HG03175 (cell line): ENCODE results near the gene PRSS38.

Experiments used
- ATAC-seq: cut with Tn5 transposase; IDR thresholded peaks from one replicate; pipeline ENCODE4 v1.9.1; 2021; ENCODE audit warnings: mild to moderate bottlenecking, moderate library complexity; ENCODE audit not compliant: unreplicated experiment

The PRSS38 gene

DNA sequence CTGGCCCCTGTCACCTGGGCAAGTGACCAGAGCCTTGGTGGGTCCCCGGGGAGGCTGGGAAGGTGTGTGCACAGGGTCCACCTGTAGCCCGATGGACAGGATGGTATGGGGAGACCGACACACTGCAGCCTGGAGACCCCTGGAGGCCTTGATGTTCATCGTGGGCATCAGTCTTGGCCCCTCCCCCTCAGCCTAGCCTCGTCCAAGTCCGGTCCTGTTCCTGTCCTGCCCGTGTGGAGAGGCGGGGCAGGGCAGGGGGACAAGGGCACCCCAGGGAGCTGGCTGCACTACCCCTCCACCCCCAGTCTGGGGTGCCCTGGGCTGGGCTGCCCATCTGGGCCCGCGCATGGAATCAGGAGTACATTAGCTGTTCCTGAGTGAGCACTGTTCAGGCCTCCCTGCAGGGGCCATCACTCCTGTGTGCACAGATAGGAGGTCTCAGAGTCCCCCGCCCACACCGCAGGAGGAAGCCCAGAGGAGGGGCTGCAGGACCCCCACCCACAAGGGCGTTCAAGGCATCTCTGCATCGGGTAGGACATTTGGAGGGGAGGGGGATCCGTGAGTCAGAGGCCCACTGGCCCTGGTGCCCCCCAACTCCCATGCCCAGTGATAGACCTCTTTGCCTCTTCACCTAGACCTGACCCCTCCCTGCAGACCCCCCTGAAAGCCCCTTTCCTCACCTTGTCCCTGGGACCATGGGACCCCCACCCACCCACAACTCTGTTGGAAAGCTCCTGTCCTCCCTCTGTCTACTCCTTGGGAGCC, 69.1 kb downstream of the PRSS38 start:
- no peak for ATAC-seq

DNA sequence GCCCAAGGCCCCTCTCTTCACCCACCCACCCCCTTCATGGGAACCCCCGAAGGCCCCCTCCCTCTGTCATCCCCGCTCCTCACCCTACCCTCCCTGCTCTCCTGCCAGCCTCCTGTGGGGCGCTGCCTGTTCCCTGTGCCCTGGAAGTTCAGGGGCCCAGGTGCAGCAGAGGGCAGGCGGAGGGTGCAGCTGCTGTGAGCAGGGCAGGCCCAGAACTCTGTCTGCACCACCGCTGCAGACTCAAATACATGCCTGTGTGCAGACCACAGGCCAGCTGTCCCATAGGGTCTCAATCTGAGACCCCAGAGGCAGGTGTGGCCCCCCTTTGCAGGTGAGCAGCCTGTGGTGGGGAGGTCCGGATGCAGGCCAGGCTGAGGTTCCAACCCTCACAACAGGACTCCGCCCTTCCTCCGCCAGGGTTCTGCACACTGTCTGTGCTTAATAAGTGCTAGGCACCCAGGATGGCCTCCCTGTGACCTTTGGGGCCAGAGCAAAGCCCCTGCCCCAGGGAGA, 69.7 kb downstream of the PRSS38 start:
- ATAC-seq = no peak

DNA sequence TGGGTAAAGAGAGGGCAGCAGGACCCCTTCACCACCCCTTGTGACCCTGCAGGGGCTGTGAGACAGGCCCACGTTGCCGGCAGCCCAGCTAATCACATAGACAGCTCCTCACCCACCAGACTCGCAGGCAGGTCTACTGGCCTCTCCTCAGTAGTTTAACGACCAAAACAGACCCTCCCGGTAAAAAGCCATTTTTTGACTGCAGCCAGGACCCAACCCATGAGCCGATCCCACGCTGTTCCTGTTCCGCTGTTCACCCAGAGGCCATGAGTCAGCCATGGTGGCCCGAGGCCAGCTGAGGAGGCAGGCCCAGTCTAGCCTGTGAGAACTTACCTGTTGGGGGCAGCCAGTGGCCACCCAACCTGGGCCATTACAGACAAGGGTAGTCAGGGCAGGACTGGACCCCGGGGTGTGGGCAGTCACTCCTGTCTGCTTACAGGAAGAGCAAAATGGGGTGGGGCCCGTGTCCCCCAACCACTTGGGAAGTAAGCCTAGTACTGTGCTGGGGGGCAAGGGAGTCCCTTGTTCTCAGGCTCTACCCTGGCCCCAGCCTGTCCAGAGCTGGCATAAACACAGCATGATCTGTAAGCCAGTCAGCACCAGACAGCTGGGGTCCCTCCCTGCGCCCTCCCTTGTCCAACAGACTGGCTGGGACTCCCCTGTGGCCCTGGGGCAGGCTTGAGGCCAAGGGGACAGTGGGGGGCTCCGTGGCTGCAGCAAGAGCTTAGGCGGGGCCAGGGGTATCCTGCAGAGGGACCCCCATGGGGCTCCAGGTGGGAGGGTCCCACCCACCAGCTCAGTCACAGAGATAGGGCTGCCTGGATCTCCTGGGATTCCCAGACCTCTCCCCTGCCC, 70.4 kb downstream of the PRSS38 start:
- no peak for ATAC-seq

DNA sequence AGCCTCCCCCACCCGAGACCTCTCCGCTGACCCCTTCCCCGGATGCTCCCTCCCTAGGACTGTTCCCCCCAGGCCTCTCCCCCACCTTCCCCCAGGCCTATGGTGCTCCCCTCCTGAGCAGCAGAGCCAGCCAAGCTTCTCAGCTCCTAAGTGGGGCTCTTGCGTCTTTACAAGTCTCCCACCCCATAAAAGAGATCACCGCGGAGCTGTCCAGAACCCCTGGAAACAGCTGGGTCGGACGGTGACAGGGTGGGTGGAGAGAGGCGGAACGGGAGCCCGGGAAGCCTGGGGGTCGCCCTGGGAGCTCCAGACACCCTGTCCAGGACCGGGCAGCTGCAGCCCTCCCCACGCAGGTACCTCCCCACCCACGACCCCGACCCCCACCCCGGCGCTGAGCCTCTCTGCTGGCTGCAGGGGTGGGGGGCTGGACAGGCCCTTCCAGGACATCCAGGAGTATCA, 71.1 kb downstream of the PRSS38 start:
- no peak for ATAC-seq

DNA sequence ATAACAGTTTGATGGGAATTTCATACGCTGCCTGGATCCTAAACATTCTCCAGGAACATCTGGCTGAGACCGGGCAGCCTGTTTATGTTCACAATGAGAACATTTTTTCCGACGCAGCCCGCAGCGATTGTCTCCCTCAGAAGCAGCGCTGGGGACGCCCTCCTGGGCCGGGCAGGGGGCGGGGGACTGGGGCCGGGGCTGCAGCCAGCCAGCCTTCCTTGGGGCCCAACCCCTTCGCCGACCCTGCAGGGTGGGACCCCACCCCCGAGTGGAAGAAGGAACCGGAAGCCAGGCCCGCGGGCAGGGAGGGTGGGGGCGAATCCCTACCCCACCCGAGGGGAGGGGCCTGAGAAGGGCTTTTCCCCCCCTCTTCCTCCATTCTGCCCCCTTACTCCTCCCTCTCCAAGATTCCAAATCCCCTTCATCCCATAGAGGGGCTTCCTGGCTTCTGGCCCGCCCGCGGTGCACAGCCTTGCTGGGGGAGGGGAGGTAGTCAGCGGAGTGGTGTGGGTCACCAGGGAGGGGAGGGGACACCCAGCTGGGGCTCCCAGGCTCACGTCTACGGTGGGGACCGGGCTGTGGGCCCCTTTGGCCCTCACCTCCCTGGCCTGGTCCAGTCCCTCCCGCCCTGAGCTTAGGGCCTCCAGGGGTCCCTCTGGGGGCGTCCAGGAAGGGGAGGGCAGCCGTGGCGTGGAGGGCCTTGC, 71.7 kb downstream of the PRSS38 start:
- no peak for ATAC-seq

DNA sequence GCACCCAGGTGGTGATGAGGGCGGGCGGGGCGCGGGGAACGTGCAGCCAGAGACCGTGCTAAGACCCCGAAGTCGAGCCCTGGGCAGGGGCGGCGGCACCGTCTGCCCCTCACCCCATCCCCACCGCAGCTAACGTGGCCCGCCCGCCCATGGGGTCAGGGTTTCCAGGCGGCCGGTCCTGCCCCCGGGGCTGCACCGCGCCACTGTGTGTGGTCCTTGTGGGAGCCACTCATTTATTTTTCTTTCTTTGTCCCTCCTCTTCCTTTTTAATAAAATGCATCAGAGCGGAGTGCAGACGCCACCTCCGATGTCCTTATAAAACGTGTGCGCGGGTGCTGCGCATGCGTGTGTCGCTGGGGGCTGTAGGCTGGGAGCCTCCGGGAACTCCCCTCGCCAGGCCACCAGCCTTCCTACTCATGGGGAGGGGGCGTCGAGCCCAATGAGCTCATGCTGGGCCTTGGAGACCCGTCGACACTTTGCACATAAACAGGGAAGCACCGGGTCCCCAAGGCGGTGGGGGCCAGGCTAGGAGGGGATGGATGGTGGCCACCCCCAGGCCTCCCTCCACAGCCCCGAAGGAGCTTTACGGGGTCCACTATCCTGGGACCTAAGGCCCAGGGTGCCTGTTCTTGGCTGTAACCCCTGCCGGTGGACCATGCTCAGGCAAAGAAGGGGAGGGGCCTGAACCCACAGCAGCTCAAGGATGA, 72.4 kb downstream of the PRSS38 start:
- ATAC-seq = no peak

DNA sequence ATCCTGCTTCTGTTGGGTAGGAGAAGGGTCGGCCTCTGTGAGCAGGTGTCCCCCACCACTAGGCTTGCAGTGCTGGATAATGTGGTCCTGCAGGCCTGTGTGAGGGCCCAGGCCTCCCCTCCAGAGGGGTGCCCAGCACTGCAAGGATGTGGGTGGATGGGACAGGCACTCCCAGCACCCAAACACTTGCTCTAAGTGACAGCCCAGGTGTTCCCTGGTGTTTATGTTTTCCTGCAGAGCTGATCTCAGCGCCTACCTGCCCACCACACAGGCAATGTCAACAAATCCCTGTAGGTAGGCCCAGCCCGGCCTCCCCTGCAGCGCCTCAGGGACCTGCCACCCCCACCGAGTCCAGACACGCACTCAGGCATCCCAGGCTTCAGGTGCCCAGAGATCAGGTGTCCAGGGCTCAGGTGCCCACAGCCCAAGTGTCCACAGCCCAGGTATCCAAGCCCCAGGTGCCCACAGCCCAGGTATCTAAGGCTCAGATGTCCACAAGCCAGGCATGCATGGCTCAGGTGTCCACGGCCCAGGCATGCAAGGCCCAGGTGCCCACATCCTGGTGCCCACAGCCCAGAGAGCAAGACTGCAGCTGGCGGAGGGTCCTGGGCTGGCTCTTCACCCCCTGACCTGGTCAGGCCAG, 73.0 kb downstream of the PRSS38 start:
- ATAC-seq = no peak

DNA sequence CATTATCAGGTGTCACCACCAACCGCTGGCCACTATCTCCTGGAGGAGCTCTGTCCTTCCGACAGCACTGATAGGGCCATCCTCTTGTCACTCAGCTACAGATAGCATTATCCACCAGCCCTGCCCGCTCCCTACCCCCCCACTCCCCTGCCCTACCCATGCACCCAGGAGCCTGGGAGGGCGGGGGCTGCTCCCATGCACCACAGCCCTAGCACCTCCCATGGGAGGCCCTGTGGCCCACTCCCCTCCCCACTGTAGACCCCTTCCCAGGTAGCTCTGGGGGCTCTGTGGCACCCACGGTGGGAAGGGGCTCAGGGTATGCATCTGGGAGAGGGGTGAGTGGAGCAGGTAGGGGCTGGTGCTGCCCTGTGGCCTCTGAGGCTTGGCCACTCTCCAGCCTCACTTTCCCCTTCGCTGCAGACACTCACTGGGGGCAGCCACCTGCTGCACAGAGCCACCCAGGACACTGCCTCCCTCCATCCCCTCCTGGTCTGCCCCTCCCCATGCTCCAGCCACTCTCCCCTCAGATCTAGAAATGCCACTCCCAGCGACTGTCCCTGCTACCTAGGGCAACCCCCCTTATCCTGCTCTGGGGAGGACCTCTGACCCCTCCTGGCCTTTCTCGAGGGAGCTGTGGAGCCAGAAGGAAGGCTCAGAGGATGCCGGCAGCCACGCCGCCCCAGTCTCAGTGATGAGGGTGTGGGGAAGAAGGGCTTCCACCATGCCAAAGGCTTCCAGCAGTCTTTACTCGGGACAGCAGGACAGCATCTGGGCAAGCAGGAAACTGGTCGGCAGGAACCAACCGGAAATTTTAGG, 73.8 kb downstream of the PRSS38 start:
- no peak for ATAC-seq

DNA sequence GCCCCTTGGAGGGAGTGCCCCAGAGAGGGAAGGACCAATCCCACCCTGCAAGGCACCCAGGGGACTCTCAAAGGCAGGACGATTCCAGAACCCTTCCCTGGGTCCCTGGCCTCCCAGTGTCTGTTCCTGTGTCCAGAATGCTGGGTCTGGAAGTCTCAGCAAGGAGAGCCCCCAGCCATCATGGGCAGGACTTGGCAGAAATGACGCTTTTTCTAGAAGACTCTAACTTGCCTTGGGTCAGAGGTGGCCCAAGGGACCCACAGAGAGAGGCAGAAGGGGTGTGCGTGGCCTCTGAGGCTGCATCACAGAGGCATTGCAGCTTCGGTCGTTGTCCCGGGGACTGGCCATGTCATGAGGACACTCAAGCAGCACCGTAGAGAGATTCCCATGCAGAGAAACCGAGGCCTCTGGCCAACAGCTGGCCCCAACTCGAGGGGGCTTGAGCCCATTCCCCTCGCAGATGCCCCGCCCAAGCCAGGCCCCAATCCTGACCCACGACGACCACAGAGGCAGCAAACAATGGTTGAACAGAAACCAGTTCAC, 74.5 kb downstream of the PRSS38 start:
- no peak for ATAC-seq

DNA sequence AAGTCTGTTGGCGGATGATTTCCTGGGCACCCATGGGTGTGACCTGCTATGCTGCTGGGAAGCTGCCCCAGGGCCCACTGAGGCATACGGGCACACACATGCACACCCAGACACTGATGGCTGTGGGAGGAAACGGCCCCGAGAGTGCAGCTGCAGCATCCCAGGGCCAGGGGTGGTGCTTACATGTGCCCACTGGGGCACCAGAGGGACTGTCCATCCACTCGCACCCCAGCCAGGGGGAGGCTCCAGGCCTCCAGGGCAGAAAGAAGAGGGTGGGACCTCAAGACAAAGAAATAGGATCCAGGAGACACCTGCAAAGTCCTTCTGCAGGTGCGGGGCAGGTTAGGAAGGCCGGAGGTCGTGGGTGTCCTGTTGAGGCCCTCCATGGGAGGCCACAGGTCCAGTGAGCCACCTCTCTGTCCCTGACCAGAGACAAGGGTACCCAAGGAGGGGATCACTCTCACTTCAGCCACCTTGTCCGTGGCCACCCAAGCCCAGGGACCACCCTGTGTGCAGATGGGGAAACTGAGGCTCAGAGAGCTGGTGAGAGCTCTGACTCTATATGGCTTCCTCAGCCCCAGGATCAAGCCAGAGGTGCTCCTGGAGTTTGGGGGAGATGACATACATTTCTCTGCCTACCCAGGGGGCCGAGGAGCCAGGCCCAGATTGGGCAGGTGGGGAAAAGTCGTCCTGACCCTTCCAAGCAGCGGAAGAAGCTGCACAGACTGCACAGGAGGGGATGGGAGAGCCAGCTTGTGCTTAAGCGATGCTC, 75.2 kb downstream of the PRSS38 start:
- no peak for ATAC-seq

DNA sequence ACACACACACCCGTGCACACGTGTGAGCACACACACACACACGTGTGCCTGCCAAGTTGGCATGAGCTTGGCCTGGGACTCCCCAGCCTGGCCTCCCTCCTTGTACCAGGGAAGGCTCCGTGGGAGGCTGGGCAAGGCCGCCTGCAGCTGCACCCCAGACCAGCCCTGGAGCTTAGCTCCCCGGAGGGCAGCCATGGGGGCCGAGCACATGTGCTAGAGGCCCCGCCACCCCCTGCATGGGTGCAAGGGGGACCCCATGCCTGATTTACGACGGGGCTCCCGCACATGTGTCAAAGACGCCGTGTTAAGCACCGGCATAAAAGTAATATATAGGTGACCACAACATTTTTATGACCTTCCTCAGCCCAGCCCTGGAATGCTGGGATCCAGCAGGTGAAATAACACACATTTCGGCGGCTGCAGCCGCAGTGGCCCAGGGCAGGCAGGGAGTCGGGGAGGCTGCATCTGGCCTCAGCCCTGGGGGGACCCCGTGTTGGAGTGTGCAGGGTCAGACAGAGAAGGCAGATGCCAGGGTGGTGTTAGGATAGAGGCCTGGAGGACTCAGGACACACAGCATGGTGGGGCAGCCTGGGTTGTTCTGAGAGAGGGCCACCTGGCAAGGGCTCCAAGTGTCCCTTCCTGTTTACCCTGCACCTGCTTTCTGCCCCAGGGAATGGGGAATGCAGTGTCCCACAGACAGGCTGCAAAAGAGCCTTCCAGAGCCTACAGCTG, 75.9 kb downstream of the PRSS38 start:
- no peak for ATAC-seq

DNA sequence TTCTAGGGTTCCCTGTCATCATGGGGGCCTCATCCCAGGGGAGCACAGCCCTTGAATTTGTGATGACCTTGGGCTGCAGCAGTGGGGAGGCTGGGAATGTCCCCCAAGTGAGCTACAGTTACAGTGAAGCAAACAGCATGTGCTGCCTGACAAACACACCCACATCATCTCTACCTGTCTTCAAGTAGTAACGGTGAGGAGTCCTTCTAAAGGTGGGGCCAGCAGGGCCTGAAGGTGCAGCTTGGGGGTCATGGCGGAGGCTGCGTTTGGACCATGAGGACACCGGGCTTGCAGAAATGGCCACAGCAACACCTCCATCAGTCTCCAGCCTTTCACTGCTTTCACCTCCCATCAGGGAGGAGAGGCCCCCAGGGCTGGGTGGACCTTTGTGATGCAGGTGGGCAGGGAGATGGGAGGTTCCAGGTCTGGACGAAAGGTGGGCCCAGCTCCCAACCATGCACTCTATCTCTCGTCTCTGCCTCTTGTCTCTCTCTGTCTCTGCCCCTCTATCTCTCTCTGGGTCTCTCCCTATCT, 76.5 kb downstream of the PRSS38 start:
- no peak for ATAC-seq

DNA sequence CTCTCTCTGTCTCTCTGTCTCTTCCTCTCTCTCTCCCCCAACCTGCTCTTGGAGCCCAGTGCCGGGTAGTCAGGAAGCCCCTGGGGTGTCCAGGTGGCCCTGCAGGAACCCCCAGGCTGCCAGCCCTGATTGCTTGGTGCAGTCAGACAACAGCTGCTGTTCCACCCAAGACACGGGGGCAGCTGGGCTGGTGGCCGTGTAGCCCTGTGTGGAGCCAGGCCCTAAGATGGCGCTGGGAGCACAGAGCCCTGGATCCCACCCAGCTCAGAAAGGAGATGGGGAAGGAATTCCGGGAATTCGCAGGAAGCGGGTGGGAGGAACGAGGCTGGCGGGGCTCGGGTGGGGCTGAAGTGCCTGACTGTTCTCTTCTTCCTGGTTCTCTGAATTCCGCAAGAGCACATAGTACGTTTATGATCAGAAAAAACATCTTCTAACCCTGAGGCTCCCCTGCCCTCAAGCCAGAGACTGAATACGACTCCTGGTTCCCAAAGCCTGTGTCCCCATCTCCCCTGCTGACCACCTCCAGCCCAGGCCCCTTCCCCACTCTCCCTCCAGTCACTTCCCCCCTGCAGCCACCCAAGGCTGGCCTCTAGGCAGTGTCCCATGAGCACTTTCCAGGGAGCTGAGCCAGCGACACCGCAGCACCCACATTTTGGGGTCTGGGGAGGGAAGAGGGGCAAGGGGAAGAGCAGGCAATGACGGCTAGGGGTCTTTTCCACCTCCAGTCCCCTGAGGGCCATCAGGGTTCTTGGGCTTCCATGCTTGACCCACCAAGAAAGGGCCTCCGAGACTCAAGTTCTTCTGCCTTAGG, 77.2 kb downstream of the PRSS38 start:
- no peak for ATAC-seq

DNA sequence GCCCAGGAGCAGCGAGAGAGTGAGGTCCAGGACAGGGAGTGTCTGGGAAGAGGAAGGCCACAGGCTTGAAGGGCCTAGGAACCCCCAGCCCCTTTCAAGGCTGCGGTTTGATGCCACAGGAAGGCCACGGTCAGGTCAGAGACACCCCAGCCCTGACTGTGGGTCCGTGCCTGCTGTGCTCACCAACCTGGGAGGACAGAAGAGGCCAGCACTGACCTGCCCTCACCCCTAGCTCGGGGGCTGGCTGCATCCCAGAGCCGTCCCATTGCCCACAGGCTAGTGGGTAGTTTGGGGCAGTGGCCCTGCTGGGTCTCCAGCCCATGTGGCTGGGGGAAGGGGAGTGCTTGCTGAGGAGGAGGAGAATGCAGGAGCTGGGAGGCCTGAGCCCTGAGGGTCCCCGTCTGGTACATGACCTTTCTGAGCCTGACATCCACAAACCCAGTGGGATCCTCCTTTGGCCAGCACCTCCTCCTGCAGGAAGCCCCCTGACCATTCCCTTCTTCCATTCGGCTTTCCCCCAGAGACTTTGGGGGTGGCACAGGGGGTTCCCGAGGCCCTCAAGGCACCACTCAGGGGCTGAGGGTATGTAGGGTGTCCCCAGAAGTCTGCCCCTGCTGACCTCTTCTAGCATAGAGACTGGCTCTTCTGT, 77.9 kb downstream of the PRSS38 start:
- ATAC-seq = no peak

DNA sequence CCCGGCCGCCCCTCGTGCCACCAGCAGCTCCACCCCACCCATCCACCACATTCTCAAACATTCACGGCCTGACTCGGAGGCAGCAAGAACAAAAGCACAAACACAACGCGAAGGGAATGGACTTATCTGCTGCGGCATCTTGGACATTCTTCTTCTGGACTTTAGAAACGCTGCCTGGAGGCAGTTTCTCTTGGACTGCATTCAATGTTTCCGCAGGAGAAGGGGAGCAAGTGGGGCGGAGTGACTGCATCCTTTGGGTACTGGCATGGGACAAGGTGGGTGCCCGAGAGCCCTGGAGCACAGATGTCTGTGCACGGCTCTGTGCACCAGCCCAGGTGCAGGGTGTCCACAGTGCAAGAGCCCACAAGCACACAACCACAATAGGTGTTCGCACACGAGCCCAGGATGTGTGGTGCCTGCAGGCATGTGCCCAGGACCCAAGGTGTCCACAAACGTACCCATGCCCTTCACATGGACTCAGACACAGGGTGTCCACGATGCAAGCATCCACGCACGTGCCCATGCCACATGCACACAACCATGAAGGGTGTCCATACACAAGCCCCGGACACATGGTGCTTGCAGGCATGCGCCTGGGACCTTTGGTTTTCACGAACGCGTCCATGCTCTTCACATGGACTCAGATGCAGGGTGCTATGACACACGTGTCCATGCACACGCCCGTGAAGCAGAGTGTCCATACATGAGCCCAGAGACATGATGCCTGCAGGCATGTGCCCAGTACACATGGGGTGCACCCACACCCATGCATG, 78.7 kb downstream of the PRSS38 start:
- no peak for ATAC-seq
